ENCODE measurements around the gene INAFM2. TPM values are rescaled to one million over a fixed set of nuclear protein-coding genes. Genes with fewer than 3 reads are reported as not detected.
A peak's percentile ranks its signal among the peaks of the same experiment; 100 is the strongest.

Gene INAFM2
- total and polyA plus RNA-seq, 2 donors (not counting 1 experiment from before 2014, with no cell fraction given) = 8.9 to 11.0 TPM

DNA sequence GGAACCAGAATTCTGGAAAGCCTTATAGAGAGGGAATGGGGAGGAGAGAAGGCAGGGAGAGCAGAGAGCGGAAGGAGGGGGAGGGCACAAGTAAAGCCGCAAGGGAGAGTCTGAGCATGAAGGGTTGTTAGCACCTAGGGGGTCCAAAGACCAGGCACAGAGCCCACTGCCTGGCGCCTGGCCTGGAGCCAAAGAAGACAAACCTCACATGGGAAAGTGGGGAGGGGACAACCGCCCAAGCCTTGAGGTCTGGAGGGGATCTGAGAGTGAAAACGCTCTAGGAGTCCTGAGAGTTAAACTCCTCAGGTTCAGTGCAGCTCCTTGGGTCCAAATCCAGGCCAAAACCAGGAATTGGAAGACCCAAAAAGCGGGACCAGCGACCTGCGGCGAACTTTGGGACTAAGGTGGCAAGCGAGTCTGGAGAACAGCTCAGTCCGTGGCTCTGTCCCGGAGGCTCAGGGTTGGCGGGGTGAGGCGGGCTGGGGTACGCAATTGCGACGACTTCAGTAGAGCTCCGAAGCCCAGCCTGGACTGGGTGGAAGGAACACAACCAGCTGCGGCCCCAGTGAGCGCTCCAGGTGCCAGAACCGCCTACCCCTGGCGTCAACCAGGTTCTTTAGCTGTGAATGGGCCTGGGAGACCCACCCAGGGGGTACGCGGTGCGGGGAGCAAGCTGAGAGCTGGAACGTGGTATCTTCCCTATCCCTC is 807 bp upstream of the INAFM2 start:
- no peak for DNase-seq (ENCODE audit: low read depth in 2 of 2)
- H3K9ac ChIP-seq (ENCODE audit: insufficient read depth, low read length) = no peak overlapping the region

DNA sequence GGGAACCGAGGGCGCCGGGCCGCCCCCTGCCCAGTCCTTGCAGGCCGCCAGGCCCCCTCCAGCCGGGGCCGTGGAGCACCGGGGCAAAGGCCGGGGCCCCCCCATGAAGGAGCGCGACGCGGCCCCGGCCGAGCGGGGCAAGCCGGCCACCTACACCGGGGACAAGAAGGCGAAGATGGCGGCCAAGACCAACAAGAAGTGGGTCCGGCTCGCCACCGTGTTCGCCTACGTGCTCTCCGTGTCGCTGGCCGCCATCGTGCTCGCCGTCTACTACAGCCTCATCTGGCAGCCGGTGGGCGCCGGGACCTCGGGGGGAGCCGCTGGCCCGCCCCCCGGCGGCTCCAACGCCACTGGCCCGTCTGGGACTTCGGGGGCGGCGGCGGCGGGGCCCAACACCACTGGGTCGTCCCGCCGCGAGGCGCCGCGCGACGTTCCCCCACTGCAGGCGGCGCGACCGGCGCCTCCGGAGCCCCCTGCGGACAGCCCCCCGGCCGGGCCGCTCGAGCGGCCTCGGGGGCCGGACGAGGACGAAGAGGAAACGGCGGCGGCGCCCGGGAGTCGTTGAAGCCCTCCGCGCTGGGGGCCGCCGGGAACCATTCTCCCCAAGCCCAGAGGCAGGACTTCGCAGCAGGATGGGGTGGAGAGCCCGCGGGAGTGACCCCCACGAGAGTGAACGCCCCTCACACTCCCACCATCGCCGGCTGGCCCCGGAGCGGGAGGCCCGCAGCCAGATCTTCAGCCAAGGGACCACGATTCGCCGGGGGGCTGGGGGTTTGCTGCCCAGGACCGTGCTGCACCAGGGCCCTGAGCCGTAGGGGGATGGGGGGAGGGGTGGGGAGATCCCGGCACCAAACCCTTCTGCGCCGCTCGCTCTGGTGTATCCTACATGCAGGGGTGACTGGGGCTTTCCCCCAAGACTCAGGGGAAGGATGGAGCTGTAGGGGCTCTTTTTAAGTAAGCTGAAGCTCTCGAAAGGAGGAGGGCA is 753 bp downstream of the INAFM2 start:
- no peaks in the 10 kb centered on the region for H3K9me3 ChIP-seq (ENCODE audit: control insufficient read depth, insufficient read depth, low read depth, low read length)
- peaks cover 12% of the 10 kb centered on the region for H3K4me1 ChIP-seq (ENCODE audit: control insufficient read depth, extremely low read depth, insufficient read depth, low read length)
- H4K20me1 ChIP-seq (ENCODE audit: control insufficient read depth, extremely low read depth, insufficient read depth, low read length) = no peaks in the 10 kb centered on the region
- H3K9ac ChIP-seq (ENCODE audit: insufficient read depth, low read length) = peak overlapping the region; percentile 68
- H3K27ac ChIP-seq (ENCODE audit: insufficient read depth, low read length) = no peak overlapping the region
- peak overlapping the region; percentile 87 for H3K4me2 ChIP-seq (ENCODE audit: extremely low read depth, insufficient read depth, low read length)
- no peaks in the 10 kb centered on the region for H3K27me3 ChIP-seq (ENCODE audit: control insufficient read depth, insufficient read depth, low read length)
- no peaks in the 10 kb centered on the region for H3K36me3 ChIP-seq (ENCODE audit: control insufficient read depth, insufficient read depth, low read length)
- H3K4me3 ChIP-seq (replicated peaks in 1 of 4; ENCODE audit: control extremely low read depth in 1 of 4, insufficient read depth in 1 of 4, low read depth in 3 of 4, low read length in 4 of 4) = peak overlapping the region; percentile 55 to 66 (median 61)
- H2AFZ ChIP-seq (ENCODE audit: low read length) = no peak overlapping the region
- DNase-seq (ENCODE audit: low read depth in 2 of 2) = no peak
- H3K79me2 ChIP-seq (ENCODE audit: control insufficient read depth, insufficient read depth, low read length) = peaks cover 4% of the 10 kb centered on the region
- no peak for TF ChIP-seq EZH2 (IDR thresholded peaks at IDR 0.05; ENCODE audit: low read length, missing control alignments)
- TF ChIP-seq, protein P1, sequence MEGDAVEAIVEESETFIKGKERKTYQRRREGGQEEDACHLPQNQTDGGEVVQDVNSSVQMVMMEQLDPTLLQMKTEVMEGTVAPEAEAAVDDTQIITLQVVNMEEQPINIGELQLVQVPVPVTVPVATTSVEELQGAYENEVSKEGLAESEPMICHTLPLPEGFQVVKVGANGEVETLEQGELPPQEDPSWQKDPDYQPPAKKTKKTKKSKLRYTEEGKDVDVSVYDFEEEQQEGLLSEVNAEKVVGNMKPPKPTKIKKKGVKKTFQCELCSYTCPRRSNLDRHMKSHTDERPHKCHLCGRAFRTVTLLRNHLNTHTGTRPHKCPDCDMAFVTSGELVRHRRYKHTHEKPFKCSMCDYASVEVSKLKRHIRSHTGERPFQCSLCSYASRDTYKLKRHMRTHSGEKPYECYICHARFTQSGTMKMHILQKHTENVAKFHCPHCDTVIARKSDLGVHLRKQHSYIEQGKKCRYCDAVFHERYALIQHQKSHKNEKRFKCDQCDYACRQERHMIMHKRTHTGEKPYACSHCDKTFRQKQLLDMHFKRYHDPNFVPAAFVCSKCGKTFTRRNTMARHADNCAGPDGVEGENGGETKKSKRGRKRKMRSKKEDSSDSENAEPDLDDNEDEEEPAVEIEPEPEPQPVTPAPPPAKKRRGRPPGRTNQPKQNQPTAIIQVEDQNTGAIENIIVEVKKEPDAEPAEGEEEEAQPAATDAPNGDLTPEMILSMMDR (conservative IDR thresholded peaks at IDR 0.05 in 1 of 2, IDR thresholded peaks at IDR 0.05 in 1 of 2; ENCODE audit: low read depth in 1 of 2, low read length in 2 of 2) = no peak

More for the DNA sequence above, 807 bp upstream of the INAFM2 start:
- H3K27ac ChIP-seq (ENCODE audit: insufficient read depth, low read length) = no peak overlapping the region
- peaks cover 12% of the 10 kb centered on the region for H3K4me1 ChIP-seq (ENCODE audit: control insufficient read depth, extremely low read depth, insufficient read depth, low read length)
- no peaks in the 10 kb centered on the region for H4K20me1 ChIP-seq (ENCODE audit: control insufficient read depth, extremely low read depth, insufficient read depth, low read length)
- H3K79me2 ChIP-seq (ENCODE audit: control insufficient read depth, insufficient read depth, low read length) = peaks cover 4% of the 10 kb centered on the region
- H2AFZ ChIP-seq (ENCODE audit: low read length) = no peak overlapping the region
- TF ChIP-seq EZH2 (IDR thresholded peaks at IDR 0.05; ENCODE audit: low read length, missing control alignments) = no peak
- TF ChIP-seq, protein P1 (conservative IDR thresholded peaks at IDR 0.05 in 1 of 2, IDR thresholded peaks at IDR 0.05 in 1 of 2; ENCODE audit: low read depth in 1 of 2, low read length in 2 of 2) = no peak
- peak overlapping the region; percentile 29 for H3K4me2 ChIP-seq (ENCODE audit: extremely low read depth, insufficient read depth, low read length)
- H3K4me3 ChIP-seq (replicated peaks in 1 of 4; ENCODE audit: control extremely low read depth in 1 of 4, insufficient read depth in 1 of 4, low read depth in 3 of 4, low read length in 4 of 4) = peak overlapping the region in 3 of 4 experiments; percentile 20 to 45 (median 42)
- H3K27me3 ChIP-seq (ENCODE audit: control insufficient read depth, insufficient read depth, low read length) = peaks cover 2% of the 10 kb centered on the region
- no peaks in the 10 kb centered on the region for H3K9me3 ChIP-seq (ENCODE audit: control insufficient read depth, insufficient read depth, low read depth, low read length)
- no peaks in the 10 kb centered on the region for H3K36me3 ChIP-seq (ENCODE audit: control insufficient read depth, insufficient read depth, low read length)

DNA sequence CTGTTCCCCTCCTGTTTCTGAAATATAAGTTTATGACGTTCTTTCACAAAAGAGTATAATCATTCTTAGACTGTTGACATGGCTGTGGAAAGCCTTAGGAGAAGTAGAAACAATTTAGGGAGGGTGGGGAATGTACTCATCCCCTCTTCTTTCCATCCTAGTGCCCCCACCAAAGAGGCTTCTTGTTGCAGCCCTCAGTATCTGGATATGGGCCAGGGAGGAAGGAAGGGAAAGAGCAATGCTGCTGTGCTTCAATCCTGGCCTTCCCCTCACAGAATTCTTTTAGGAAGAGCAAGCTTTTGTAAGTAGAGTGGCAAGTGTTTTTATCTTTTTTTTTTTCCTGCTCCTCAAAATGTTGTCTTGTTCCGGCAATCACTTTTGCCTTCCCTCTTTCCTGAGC is 1.7 kb downstream of the INAFM2 start:
- H3K4me3 ChIP-seq (replicated peaks in 1 of 4; ENCODE audit: control extremely low read depth in 1 of 4, insufficient read depth in 1 of 4, low read depth in 3 of 4, low read length in 4 of 4) = peak overlapping the region; percentile 55 to 66 (median 61)
- H4K20me1 ChIP-seq (ENCODE audit: control insufficient read depth, extremely low read depth, insufficient read depth, low read length) = no peaks in the 10 kb centered on the region
- DNase-seq (ENCODE audit: low read depth in 2 of 2) = no peak
- H2AFZ ChIP-seq (ENCODE audit: low read length) = no peak overlapping the region
- peaks cover 12% of the 10 kb centered on the region for H3K4me1 ChIP-seq (ENCODE audit: control insufficient read depth, extremely low read depth, insufficient read depth, low read length)
- H3K27ac ChIP-seq (ENCODE audit: insufficient read depth, low read length) = no peak overlapping the region
- TF ChIP-seq EZH2 (IDR thresholded peaks at IDR 0.05; ENCODE audit: low read length, missing control alignments) = no peak
- TF ChIP-seq, protein P1 (conservative IDR thresholded peaks at IDR 0.05 in 1 of 2, IDR thresholded peaks at IDR 0.05 in 1 of 2; ENCODE audit: low read depth in 1 of 2, low read length in 2 of 2) = no peak
- H3K9ac ChIP-seq (ENCODE audit: insufficient read depth, low read length) = no peak overlapping the region
- no peaks in the 10 kb centered on the region for H3K36me3 ChIP-seq (ENCODE audit: control insufficient read depth, insufficient read depth, low read length)
- H3K27me3 ChIP-seq (ENCODE audit: control insufficient read depth, insufficient read depth, low read length) = no peaks in the 10 kb centered on the region
- H3K4me2 ChIP-seq (ENCODE audit: extremely low read depth, insufficient read depth, low read length) = peak overlapping the region; percentile 87
- peaks cover 4% of the 10 kb centered on the region for H3K79me2 ChIP-seq (ENCODE audit: control insufficient read depth, insufficient read depth, low read length)
- no peaks in the 10 kb centered on the region for H3K9me3 ChIP-seq (ENCODE audit: control insufficient read depth, insufficient read depth, low read depth, low read length)
